GM12892 (cell line): ENCODE results near the gene GSTA4.

ENCODE experiments used
- POLR2A ChIP-seq: IDR thresholded peaks from 2 replicates; pipeline ENCODE4 v1.6.1; 2011; ENCODE audit warnings: low read depth, low read length, control low read depth
- POLR2AphosphoS5 ChIP-seq: IDR thresholded peaks from 2 replicates; pipeline ENCODE4 v1.6.1; 2011; ENCODE audit warnings: low read depth, low read length, control low read depth
- TAF1 ChIP-seq: IDR thresholded peaks from 2 replicates; pipeline ENCODE4 v1.6.1; 2011; ENCODE audit warnings: low read depth, mild to moderate bottlenecking, control low read depth, low read length, borderline replicate concordance

DNA sequence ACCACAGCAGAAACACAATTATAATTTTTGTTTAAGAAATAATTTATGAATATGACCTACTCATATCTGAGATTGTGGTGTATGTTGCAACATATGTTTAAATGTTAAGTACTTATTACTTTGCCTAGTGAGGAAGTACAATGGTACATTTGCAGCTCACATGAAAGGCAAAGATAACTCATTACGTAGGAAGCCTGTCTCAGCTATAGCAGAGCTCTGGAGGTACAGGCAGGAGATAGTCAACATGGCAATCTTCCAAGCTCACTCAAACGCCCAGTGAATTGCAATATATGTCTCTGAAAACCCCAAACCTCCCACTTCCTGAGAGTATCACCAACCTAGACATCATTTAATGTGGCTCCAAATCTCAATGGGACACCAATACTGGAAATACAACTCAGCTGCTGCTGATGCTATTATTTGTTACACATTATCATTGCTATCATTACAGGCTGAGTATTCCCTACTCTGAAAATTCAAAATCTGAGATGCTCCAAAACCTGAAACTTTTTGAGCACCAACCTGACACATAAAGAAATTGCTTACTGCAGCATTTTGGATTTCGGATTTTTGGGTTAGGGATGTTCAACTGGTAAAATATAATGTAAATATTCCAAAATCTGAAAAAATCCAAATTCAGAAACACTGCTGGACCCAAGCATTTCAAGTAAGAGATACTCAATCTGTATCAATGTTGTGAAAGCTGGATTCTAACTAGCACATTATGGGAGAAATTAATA, 25.1 kb upstream of the GSTA4 start:
- TF ChIP-seq POLR2A (no peak), TAF1 (no peak), POLR2AphosphoS5 (no peak)
